Uterus (tissue), 4 donors: ENCODE results near the gene UBE2J1. TPM values are rescaled to one million over a fixed set of nuclear protein-coding genes. Genes with fewer than 3 reads are reported as not detected.
A peak's percentile ranks its signal among the peaks of the same experiment; 100 is the strongest.

Experiments
- DNase-seq, 2 donors: peaks; one replicate each; pipeline ENCODE4 v3.0.0-alpha.2; 2019 to 2020
- H3K27ac ChIP-seq, 2 donors: fragments of 200-600 bp; sonication (generic); 1 replicate in 1 of 2; 2 replicates in 1 of 2; pipeline ENCODE4 v1.5.1; 2016 to 2018
- H3K27me3 ChIP-seq, 2 donors: fragments of 200-600 bp; sonication (generic); one replicate each; pipeline ENCODE4 v1.5.1; 2018 to 2019; ENCODE audit warnings: control low read depth in 1 of 2
- H3K36me3 ChIP-seq, 2 donors: fragments of 200-600 bp; sonication (generic); one replicate each; pipeline ENCODE4 v1.5.1; 2019; ENCODE audit warnings: control low read depth in 1 of 2
- H3K4me1 ChIP-seq, 2 donors: fragments of 200-600 bp; sonication (generic); one replicate each; pipeline ENCODE4 v1.5.1; 2018 to 2019; ENCODE audit warnings: control low read depth in 1 of 2
- H3K4me3 ChIP-seq, 2 donors: fragments of 200-600 bp; sonication (generic); 1 replicate in 1 of 2; 2 replicates in 1 of 2; pipeline ENCODE4 v1.5.1; 2018 to 2019; ENCODE audit warnings: mild to moderate bottlenecking in 1 of 2
- H3K9me3 ChIP-seq, 2 donors: fragments of 200-600 bp; sonication (generic); one replicate each; pipeline ENCODE4 v1.5.1; 2019; ENCODE audit warnings: control low read depth in 1 of 2
- POLR2A ChIP-seq, 2 donors: fragments of 450-650 bp; IDR thresholded peaks; one replicate each; pipeline ENCODE4 v1.6.1; 2016; ENCODE audit warnings: antibody characterized with exemption in 2 of 2, mild to moderate bottlenecking in 1 of 2, moderate library complexity in 1 of 2
- intact Hi-C: fragments of 100-400 bp; cut with DNase I; formaldehyde crosslinking; loops from one replicate; pipeline ENCODE4 v1.15.1; 2023; ENCODE audit warnings: low total_unique reads
- total RNA-seq, 4 donors: library from RNA; depleted of rRNA in 3 of 4; stranded (reverse); fragments of >200 nt in 3 of 4; gene quantifications; one replicate each; pipeline versions ENCODE4 v1.1.0 to v1.2.4, GENCODE V29; 2014 to 2023
- TF ChIP-seq, protein P1 (sequence below), 4 experiments: fragments of 200-600 bp in 2 of 4; fragments of 450-650 bp in 2 of 4; sonication (generic) in 2 of 4; IDR thresholded peaks; one replicate each; pipeline ENCODE4 v1.5.1; 2016 to 2019; ENCODE audit warnings: antibody characterized with exemption in 4 of 4, mild to moderate bottlenecking in 2 of 4, moderate library complexity in 1 of 4
- donor health status: DM: yes; HTN: yes; CAD: no.

UBE2J1 gene
- total RNA-seq, 4 donors from 2014 or later, result 13.1 to 55.2 (median 41.0) TPM

DNA sequence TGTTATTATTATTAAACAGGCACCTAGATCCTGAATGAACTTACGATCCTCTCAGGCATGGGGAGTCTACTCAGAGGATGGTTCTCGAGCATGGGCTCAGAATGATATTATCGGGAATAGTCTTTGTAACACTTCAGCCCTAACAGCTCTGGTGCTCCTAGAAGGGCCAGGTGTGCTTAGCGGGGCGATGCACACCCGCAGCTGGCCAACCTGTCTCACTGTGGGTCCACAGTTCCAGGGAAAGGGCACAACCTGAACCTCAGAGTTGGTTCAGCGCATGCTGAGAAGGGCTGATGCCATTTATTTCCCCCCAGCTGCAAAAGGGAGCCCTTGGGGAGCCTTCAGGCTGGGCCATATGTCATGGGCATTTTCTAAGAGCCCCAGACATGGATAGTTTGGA lies 33.3 kb upstream of the UBE2J1 start:
- no peaks in the 10 kb centered on the region for H3K4me1 ChIP-seq
- no peak overlapping the region for H3K4me3 ChIP-seq
- no peaks in the 10 kb centered on the region for H3K9me3 ChIP-seq
- no peak for TF ChIP-seq POLR2A (IDR thresholded peaks at IDR 0.05)
- TF ChIP-seq, protein P1, sequence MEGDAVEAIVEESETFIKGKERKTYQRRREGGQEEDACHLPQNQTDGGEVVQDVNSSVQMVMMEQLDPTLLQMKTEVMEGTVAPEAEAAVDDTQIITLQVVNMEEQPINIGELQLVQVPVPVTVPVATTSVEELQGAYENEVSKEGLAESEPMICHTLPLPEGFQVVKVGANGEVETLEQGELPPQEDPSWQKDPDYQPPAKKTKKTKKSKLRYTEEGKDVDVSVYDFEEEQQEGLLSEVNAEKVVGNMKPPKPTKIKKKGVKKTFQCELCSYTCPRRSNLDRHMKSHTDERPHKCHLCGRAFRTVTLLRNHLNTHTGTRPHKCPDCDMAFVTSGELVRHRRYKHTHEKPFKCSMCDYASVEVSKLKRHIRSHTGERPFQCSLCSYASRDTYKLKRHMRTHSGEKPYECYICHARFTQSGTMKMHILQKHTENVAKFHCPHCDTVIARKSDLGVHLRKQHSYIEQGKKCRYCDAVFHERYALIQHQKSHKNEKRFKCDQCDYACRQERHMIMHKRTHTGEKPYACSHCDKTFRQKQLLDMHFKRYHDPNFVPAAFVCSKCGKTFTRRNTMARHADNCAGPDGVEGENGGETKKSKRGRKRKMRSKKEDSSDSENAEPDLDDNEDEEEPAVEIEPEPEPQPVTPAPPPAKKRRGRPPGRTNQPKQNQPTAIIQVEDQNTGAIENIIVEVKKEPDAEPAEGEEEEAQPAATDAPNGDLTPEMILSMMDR (IDR thresholded peaks at IDR 0.05), result no peak
- H3K27me3 ChIP-seq, result no peaks in the 10 kb centered on the region
- intact Hi-C loops, result no loop called here
- H3K27ac ChIP-seq, result no peak overlapping the region
- no peaks in the 10 kb centered on the region for H3K36me3 ChIP-seq
- no peak for DNase-seq

DNA sequence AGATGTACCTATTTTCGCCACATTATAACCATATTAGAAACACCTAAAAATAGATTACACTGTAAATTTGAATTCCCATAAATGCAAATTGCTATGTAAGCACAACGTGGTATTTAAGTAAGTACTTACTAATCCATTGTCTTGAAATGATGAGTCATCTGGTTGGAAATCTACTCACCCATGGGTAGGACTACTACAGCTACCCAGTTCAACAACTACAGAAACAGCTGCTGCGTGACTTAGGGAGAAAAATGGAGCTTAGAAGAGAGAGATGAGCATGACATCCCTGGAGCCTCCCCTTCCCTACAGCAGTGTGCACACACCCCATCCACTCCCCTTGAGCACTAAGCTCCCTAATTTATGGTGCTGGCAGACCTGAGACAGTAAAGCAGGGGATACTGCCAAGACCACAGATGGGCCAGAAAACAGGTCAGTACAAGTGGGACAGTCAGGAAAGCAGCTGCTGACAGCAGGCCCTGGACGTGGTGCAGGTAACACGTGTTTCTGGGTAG lies 32.7 kb upstream of the UBE2J1 start:
- TF ChIP-seq, protein P1 (IDR thresholded peaks at IDR 0.05), result no peak
- no peak for TF ChIP-seq POLR2A (IDR thresholded peaks at IDR 0.05)
- Histone ChIP-seq H3K36me3 (no peaks in the 10 kb centered on the region), H3K27ac (no peak overlapping the region), H3K27me3 (no peaks in the 10 kb centered on the region), H3K4me3 (no peak overlapping the region), H3K9me3 (no peaks in the 10 kb centered on the region), H3K4me1 (no peaks in the 10 kb centered on the region)
- peak; percentile 43 to 59 for DNase-seq
- intact Hi-C loops, result no loop called here

DNA sequence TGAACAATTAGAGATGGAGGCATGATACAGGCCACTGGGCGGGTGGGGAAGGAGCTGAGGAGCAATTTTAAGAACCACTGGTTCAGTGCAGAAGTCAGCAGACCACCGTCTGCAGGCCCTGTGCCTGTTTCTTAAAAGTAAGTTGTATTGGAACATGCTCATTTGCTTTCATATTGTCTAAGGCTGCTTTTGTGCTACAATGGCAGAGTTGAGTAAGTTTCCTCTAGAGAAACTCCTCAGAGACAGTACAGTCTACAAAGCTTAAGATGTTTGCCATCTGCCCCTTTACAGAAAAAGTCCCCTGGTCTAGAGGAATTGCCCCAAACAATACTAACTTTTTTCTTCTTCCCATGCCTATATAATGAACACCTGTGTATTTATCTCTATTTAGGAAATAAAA lies 28.5 kb upstream of the UBE2J1 start:
- Histone ChIP-seq H3K9me3 (no peaks in the 10 kb centered on the region), H3K36me3 (no peaks in the 10 kb centered on the region), H3K4me1 (no peaks in the 10 kb centered on the region), H3K27ac (no peak overlapping the region), H3K27me3 (no peaks in the 10 kb centered on the region), H3K4me3 (no peak overlapping the region)
- TF ChIP-seq, protein P1 (IDR thresholded peaks at IDR 0.05), result no peak
- no peak for TF ChIP-seq POLR2A (IDR thresholded peaks at IDR 0.05)
- no peak for DNase-seq
- intact Hi-C loops, result no loop called here

DNA sequence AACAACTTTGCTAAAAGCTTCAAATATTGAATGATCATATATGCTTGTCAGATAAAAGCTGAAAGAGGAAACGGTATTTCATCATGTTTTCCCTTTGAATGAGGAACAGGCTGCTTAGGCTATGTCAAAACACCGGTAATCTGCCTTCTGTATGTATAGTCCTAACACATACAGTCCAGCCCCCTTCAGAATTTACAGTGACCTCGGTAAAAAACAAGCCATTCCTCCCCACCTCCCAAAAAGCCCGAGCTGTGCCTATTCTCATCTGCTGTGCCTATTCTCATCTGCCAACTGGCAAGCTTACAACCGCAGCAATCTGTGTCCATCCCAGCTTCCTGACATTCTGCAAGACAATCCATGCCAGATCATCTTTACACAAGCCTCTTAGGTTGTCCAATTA lies 26.8 kb upstream of the UBE2J1 start:
- H3K4me1 ChIP-seq, result no peaks in the 10 kb centered on the region
- H3K27ac ChIP-seq, result no peak overlapping the region
- TF ChIP-seq, protein P1 (IDR thresholded peaks at IDR 0.05), result no peak
- TF ChIP-seq POLR2A (IDR thresholded peaks at IDR 0.05), result no peak
- no peaks in the 10 kb centered on the region for H3K9me3 ChIP-seq
- DNase-seq, result no peak
- H3K27me3 ChIP-seq, result no peaks in the 10 kb centered on the region
- intact Hi-C loops, result no loop called here
- H3K4me3 ChIP-seq, result no peak overlapping the region
- no peaks in the 10 kb centered on the region for H3K36me3 ChIP-seq

DNA sequence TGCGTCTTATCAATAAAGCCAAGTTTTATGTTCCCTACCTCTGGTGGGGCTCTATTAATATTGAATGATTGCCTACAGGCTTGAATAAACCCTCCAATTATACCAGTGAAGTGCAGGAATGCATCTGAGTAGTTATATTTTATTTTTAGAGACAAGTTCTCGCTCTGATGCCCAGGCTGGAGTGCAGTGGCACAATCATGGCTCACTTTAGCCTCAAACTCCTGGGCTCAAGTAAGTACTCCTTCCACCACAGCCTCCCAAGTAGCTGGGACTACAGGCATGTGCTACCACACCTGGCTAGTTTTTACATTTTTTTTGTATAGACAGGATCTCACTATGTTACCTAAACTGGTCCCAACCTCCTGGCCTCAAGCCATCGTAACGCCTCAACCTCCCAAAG lies 26.1 kb upstream of the UBE2J1 start:
- intact Hi-C loops, result no loop called here
- no peak for DNase-seq
- Histone ChIP-seq H3K36me3 (no peaks in the 10 kb centered on the region), H3K4me3 (no peak overlapping the region), H3K9me3 (no peaks in the 10 kb centered on the region), H3K4me1 (no peaks in the 10 kb centered on the region), H3K27ac (no peak overlapping the region), H3K27me3 (no peaks in the 10 kb centered on the region)
- no peak for TF ChIP-seq POLR2A (IDR thresholded peaks at IDR 0.05)
- TF ChIP-seq, protein P1 (IDR thresholded peaks at IDR 0.05), result no peak
